ENCODE data around the gene GTPBP6.

- TF ChIP-seq CTCF (IDR thresholded peaks at IDR 0.05; ENCODE audit: poor library complexity) (no peak), EZH2 (IDR thresholded peaks at IDR 0.05; ENCODE audit: borderline replicate concordance) (no peak), EZH2phosphoT487 (IDR thresholded peaks at IDR 0.05; ENCODE audit: low read depth, severe bottlenecking, unreplicated experiment) (no peak)
These were observed 49.3 kb upstream of the GTPBP6 start for GRCh38 chrX:367866-368265.

Measured in hepatocyte (in vitro differentiated cells).